ENCODE data around the gene SPEM3.
"Not testable (repeated sequence)": the region's sequence is repeated elsewhere in the genome, so short reads cannot be mapped to it uniquely, and the experiment has no call there.

Gene SPEM3

DNA sequence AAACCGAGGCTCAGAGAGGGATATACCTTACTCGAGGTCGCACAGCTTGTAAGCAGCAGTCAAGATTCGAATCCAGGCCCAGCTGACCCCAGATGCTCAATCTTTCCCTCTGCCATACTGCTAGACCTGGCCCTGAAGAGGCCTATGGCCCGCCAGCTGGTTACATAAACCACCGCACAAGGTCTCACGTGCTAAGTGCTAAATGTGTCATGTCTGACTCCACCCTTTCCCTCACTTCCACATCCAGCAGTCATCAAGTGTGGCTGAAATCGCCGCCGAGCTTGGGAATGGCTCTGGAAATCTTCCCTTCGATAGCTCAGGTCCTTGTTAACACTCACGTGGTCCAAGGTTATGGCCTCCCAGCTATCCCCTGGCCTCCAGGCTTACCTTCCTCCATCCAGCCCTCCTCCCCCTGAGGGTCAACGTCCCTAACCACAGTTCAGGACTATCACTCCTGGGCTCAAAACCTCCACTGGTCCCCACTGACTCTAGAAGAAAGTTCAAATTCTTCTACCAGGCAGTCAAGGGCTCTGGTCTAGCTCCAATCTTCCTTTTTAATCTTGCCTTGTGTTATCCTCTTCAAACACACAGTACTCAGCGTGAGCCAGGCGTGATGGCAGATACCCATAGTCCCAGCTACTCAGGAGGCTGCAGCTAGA is 47.2 kb downstream of the SPEM3 start:
- no peak for DNase-seq

DNA sequence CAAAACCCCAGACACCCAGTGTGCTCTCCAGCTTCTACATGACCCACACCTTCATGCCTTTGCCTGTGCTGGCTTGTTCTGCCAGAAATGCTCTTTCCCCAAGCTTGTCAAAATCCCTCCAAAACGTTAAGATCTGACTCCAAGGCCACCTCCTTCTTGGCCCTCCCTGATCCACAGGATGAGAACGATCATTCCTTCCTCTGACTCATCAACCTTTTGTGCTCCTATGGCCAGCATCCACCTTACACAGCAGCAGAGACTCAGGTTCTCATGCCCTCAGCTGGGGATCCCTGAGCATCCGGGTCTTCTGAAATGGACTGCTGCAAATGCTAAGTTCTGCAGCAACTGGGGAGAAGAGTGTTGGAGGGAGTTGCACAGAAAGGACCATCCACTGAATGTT is 47.8 kb downstream of the SPEM3 start:
- no peak for DNase-seq

DNA sequence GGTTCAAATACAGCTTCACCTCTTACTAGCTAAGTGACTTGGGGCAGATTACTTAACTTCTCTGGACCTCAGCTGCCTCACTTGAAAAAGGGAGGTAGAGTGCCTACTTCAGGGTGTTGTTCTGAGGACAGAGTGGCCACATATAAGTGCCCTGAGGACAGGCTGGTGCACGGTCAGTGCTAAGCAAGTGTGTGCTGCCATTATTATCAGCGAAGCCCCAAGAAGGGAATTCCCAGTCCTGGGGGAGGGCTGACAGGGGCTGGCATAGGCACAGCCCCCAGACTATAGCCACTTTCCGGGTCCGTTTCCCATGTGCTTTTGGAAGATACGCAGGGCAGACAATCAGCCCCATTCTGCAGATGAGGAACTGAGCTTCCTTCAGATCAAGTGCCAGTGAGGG is 48.3 kb downstream of the SPEM3 start:
- no peak for DNase-seq

DNA sequence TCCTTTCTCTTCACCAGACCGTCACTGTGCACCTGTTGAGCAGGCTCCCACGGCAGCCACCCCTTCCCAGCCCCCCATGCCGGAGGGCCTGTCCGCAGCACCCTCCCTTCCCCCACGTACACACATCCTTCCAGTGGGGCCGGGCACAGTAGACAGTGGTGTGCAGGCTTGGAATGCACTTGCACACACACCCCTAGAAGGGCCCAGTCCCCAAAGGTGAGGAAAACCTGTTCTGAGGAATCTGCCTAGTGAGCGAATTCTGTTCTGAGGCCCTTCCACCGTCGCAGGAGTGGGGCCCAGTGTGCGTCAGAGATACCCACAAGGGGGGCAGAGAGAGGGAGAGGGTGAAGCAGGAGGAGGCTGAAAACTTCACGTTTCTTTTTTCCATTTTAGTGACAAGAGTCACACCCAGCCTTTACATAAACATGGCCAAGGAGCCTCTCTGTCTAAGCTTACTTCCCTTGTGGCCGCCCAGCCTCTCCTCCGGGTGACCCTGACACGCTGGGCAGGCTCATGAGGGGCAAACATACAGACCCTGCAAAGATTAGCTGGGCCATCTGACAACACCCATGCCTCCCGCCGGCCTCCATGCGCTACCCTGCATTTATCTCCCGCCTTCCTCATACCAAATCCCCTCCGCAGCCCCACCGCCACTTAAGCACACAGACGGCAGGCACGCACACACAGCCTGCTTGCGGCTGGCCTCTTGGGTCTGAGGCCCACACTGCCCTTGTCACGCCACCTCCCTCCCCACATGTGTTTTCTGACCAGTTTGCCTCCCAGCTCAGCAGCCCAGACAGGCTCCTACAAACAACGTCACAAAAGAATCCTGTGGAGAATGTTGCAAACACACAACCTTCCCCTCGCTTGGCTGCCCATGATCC is 49.0 kb downstream of the SPEM3 start:
- no peak for DNase-seq

GRCh38 chr17:7478276-7479212 is 49.9 kb downstream of the SPEM3 start:
- peak; percentile 2 for DNase-seq

- no peak for DNase-seq
Observed at GRCh38 chr17:7479213-7480088, 50.8 kb downstream of the SPEM3 start, which contains the start of gene ZBTB4. ZBTB4 (minus strand) TSS chr17:7479631; CDS start chr17:7466801, 12,830 bp downstream.

GRCh38 chr17:7480089-7480384 is 51.4 kb downstream of the SPEM3 start:
- no peak for DNase-seq

GRCh38 chr17:7481275-7481674 is 52.6 kb downstream of the SPEM3 start, which contains the start of gene SLC35G6:
SLC35G6 (plus strand) TSS chr17:7481446; CDS start chr17:7481517, 71 bp downstream.
- DNase-seq, result not testable (repeated sequence)

GRCh38 chr17:7481842-7482741 is 53.4 kb downstream of the SPEM3 start:
- not testable (repeated sequence) for DNase-seq
